GM12864 (cell line): ENCODE measurements around the gene FKBP15.
"Not testable (repeated sequence)": the region's sequence is repeated elsewhere in the genome, so short reads cannot be mapped to it uniquely, and the experiment has no call there.

Experiments used
- DNase-seq: peaks from one replicate; pipeline ENCODE4 v3.0.0-alpha.2; 2011; ENCODE audit warnings: low read depth
- H3K4me3 ChIP-seq: 2 replicates; pipeline ENCODE4 v1.5.1; 2011; ENCODE audit warnings: mild to moderate bottlenecking, low read depth, low read length, control low read depth
- TF ChIP-seq, protein P1 (sequence below): IDR thresholded peaks from 2 replicates; pipeline ENCODE4 v1.5.1; 2011; ENCODE audit warnings: low read depth, mild to moderate bottlenecking, moderate library complexity, low read length, control low read depth, inconsistent platforms; ENCODE audit errors: missing control alignments

FKBP15 gene

GRCh38 chr9:113129884-113130283 is 91.2 kb downstream of the FKBP15 start:
- no peak overlapping the region for H3K4me3 ChIP-seq
- TF ChIP-seq, protein P1, sequence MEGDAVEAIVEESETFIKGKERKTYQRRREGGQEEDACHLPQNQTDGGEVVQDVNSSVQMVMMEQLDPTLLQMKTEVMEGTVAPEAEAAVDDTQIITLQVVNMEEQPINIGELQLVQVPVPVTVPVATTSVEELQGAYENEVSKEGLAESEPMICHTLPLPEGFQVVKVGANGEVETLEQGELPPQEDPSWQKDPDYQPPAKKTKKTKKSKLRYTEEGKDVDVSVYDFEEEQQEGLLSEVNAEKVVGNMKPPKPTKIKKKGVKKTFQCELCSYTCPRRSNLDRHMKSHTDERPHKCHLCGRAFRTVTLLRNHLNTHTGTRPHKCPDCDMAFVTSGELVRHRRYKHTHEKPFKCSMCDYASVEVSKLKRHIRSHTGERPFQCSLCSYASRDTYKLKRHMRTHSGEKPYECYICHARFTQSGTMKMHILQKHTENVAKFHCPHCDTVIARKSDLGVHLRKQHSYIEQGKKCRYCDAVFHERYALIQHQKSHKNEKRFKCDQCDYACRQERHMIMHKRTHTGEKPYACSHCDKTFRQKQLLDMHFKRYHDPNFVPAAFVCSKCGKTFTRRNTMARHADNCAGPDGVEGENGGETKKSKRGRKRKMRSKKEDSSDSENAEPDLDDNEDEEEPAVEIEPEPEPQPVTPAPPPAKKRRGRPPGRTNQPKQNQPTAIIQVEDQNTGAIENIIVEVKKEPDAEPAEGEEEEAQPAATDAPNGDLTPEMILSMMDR: no peak
- DNase-seq: no peak

GRCh38 chr9:113129466-113129865 is 91.6 kb downstream of the FKBP15 start:
- DNase-seq: no peak
- TF ChIP-seq, protein P1: no peak
- H3K4me3 ChIP-seq: no peak overlapping the region

GRCh38 chr9:113125386-113126035 is 95.6 kb downstream of the FKBP15 start:
- TF ChIP-seq, protein P1: no peak
- H3K4me3 ChIP-seq: no peak overlapping the region
- DNase-seq: no peak

GRCh38 chr9:113118829-113119228 is 102.2 kb downstream of the FKBP15 start:
- H3K4me3 ChIP-seq, DNase-seq: not testable (repeated sequence)
